ENCODE measurements around the gene SPOCK1.

SPOCK1 gene

GRCh38 chr5:137040641-137041340, 458.3 kb downstream of the SPOCK1 start:
- no peak for TF ChIP-seq MAX (IDR thresholded peaks at IDR 0.05; ENCODE audit: low read depth, low read length)
- TF ChIP-seq POLR2A (IDR thresholded peaks at IDR 0.05; ENCODE audit: extremely low read depth, insufficient read length), result no peak
- TF ChIP-seq MYC (IDR thresholded peaks at IDR 0.05; ENCODE audit: low read depth, low read length), result no peak
- TF ChIP-seq CTCF (IDR thresholded peaks at IDR 0.05; ENCODE audit: low read depth, low read length), result no peak
- DNase-seq (ENCODE audit: low read depth), result no peak
- no peak overlapping the region for H3K4me3 ChIP-seq (ENCODE audit: low read depth, low read length)

GRCh38 chr5:137040024-137040423, 459.1 kb downstream of the SPOCK1 start:
- TF ChIP-seq MAX (IDR thresholded peaks at IDR 0.05; ENCODE audit: low read depth, low read length) (no peak), POLR2A (IDR thresholded peaks at IDR 0.05; ENCODE audit: extremely low read depth, insufficient read length) (no peak), MYC (IDR thresholded peaks at IDR 0.05; ENCODE audit: low read depth, low read length) (no peak), CTCF (IDR thresholded peaks at IDR 0.05; ENCODE audit: low read depth, low read length) (no peak)
- H3K4me3 ChIP-seq (ENCODE audit: low read depth, low read length), result no peak overlapping the region
- no peak for DNase-seq (ENCODE audit: low read depth)

- DNase-seq (ENCODE audit: low read depth), result no peak
- TF ChIP-seq MAX (IDR thresholded peaks at IDR 0.05; ENCODE audit: low read depth, low read length) (no peak), CTCF (IDR thresholded peaks at IDR 0.05; ENCODE audit: low read depth, low read length) (no peak), POLR2A (IDR thresholded peaks at IDR 0.05; ENCODE audit: extremely low read depth, insufficient read length) (no peak), MYC (IDR thresholded peaks at IDR 0.05; ENCODE audit: low read depth, low read length) (no peak)
- H3K4me3 ChIP-seq (ENCODE audit: low read depth, low read length), result no peak overlapping the region
These were observed 461.3 kb downstream of the SPOCK1 start for GRCh38 chr5:137037848-137038247.

- H3K4me3 ChIP-seq (ENCODE audit: low read depth, low read length), result no peak overlapping the region
- no peak for DNase-seq (ENCODE audit: low read depth)
- TF ChIP-seq MYC (IDR thresholded peaks at IDR 0.05; ENCODE audit: low read depth, low read length), result no peak
- no peak for TF ChIP-seq MAX (IDR thresholded peaks at IDR 0.05; ENCODE audit: low read depth, low read length)
- no peak for TF ChIP-seq CTCF (IDR thresholded peaks at IDR 0.05; ENCODE audit: low read depth, low read length)
- no peak for TF ChIP-seq POLR2A (IDR thresholded peaks at IDR 0.05; ENCODE audit: extremely low read depth, insufficient read length)
These were observed 462.5 kb downstream of the SPOCK1 start for GRCh38 chr5:137036640-137037039.

GRCh38 chr5:137035480-137035878, 463.6 kb downstream of the SPOCK1 start:
- DNase-seq (ENCODE audit: low read depth), result no peak
- no peak overlapping the region for H3K4me3 ChIP-seq (ENCODE audit: low read depth, low read length)
- TF ChIP-seq MAX (IDR thresholded peaks at IDR 0.05; ENCODE audit: low read depth, low read length), result no peak
- TF ChIP-seq CTCF (IDR thresholded peaks at IDR 0.05; ENCODE audit: low read depth, low read length), result no peak
- TF ChIP-seq MYC (IDR thresholded peaks at IDR 0.05; ENCODE audit: low read depth, low read length), result no peak
- TF ChIP-seq POLR2A (IDR thresholded peaks at IDR 0.05; ENCODE audit: extremely low read depth, insufficient read length), result no peak
